ENCODE data around the gene RER1.

RER1 gene

DNA sequence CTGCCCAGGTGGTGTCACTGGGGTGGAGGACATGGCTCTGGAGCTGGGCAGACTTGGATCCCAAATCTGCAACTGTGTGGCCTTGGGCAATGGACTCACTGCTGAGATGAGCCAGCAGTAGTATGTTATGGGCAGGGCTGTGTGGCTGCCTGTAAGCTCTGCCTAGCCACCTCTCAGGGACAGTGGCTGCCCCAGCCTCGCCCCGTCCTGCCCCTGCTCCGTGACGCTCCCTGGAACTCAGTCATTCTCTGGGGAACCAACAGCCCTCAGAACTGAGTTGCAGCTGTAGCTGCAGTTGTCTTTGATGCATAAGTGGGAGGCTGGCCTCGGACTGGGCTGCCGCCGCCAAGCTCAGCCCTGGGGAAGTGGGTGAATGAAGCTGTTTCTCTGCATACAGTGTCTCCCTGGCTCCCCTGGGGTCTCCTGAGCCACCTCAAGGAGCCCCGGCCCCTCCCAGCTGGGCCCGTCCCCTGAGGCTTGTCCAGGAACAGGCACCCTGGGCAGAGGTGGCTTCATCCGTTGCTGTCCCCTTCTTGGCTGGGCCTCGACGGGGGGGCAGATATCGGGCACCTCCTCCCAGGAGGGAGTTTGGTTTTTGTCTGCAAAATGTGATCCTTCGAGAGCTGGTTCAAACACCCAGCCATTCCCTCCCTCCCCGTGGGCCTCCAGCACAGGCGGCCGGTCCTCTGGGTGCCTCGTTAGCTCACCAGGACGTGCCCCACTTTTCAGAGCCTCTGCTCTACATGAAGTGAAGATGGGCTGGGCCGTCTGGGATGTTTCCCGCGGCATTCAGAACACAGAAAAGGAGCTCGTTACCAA lies 58.2 kb downstream of the RER1 start:
- Histone ChIP-seq H3K27ac (peak overlapping the region; percentile 33), H3K27me3 (replicated peaks) (no peaks in the 10 kb centered on the region), H3K36me3 (replicated peaks) (no peaks in the 10 kb centered on the region), H3K4me3 (ENCODE audit: low read depth, low read length) (no peak overlapping the region)
- no peak for TF ChIP-seq CTCF (IDR thresholded peaks at IDR 0.05; ENCODE audit: low read depth, low read length, missing control alignments)
- in situ Hi-C loops (cut with HindIII; ENCODE audit: low pct_ligation_motif_present, low sequenced_read_pairs) = no loop called here
- no peak for DNase-seq

DNA sequence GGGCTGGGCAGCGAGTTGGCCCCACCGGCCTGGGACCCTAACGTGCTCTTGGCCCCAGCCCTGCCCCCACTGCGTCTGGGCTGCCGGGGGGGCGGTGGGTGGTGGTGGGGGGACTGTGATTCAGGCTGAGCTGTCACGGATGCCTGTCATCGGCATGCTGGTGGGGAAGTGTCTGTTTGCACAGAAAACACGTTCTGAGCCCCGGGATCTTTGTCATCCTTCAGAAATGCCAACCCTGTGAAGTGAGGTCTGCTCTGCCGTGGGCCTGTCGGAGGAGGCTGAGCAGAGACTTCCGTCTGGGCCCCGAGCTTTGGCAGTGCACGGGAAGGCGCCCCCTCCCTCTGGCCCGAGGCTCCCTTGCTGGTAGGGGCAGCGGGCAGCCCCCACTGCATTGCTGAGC lies 60.1 kb downstream of the RER1 start:
- no peak for TF ChIP-seq CTCF (IDR thresholded peaks at IDR 0.05; ENCODE audit: low read depth, low read length, missing control alignments)
- peak; percentile 94 for DNase-seq
- in situ Hi-C loops (cut with HindIII; ENCODE audit: low pct_ligation_motif_present, low sequenced_read_pairs) = no loop called here
- Histone ChIP-seq H3K36me3 (replicated peaks) (no peaks in the 10 kb centered on the region), H3K4me3 (ENCODE audit: low read depth, low read length) (peak overlapping the region; percentile 5), H3K27me3 (replicated peaks) (no peaks in the 10 kb centered on the region), H3K27ac (peak overlapping the region; percentile 83)

DNA sequence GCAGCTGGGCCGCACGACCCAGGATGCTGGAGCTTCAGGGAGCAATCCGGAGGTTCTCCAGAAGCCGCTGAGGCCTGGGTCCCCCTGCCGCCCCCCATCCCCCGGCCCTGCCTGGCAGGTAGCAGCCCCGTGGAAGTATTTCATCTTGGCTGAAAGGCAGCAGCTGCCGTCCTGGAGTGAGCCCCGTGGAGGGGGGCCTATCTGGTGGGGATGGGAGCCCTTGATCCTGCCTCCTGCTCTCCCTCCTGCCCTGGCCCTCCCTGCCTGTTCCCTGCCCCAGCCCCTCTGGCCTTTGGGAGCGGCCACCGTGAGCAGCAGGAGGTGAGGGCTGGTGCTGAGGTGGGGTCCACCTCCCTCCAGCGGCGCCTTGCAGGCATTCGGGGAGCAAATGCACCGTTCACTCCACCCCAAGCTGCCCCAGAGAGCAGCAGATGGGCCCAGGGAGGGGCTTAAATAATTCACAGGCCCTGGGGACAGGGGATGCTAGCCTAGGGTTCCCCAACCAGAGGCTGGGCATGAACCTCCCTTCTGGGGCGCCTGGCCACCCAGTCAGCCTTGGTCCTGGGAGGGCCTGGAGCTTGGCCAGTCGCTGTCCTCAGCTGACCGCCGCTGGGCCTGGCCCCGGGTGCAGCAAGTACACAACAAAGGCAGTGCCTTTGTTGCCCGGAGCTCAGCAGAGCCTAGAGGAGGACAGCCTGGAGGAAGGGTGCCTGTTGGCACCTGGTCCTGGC lies 60.7 kb downstream of the RER1 start:
- no peak for TF ChIP-seq CTCF (IDR thresholded peaks at IDR 0.05; ENCODE audit: low read depth, low read length, missing control alignments)
- no peaks in the 10 kb centered on the region for H3K27me3 ChIP-seq (replicated peaks)
- H3K27ac ChIP-seq = peak overlapping the region; percentile 67
- H3K4me3 ChIP-seq (ENCODE audit: low read depth, low read length) = peak overlapping the region; percentile 5
- H3K36me3 ChIP-seq (replicated peaks) = no peaks in the 10 kb centered on the region
- no peak for DNase-seq
- in situ Hi-C loops (cut with HindIII; ENCODE audit: low pct_ligation_motif_present, low sequenced_read_pairs) = no loop called here

- no peak for DNase-seq
- Histone ChIP-seq H3K36me3 (replicated peaks) (no peaks in the 10 kb centered on the region), H3K4me3 (ENCODE audit: low read depth, low read length) (no peak overlapping the region), H3K27ac (peak overlapping the region; percentile 67), H3K27me3 (replicated peaks) (no peaks in the 10 kb centered on the region)
- no peak for TF ChIP-seq CTCF (IDR thresholded peaks at IDR 0.05; ENCODE audit: low read depth, low read length, missing control alignments)
- in situ Hi-C loops (cut with HindIII; ENCODE audit: low pct_ligation_motif_present, low sequenced_read_pairs) = no loop called here
Measured at GRCh38 chr1:2452932-2453315, 61.3 kb downstream of the RER1 start.

DNA sequence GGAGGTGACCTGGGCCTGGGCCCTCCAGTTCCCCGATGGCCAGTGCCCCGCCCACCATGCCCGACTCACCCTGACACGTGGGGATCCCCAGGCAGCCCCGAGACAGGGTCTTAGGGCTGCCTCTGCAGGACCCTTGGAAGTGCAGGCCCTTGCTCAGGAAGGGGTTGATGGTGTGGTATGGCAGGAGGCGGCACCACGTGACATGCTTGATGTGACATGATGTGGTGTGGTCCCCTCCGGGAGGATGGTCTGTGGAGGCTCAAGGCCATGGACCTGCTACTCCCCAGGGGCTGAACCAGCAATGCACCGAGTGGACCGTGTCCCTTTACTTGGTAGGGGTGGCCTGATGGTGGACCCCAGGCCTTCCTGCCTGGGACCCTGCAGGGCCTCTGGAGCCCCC lies 62.6 kb downstream of the RER1 start:
- in situ Hi-C loops (cut with HindIII; ENCODE audit: low pct_ligation_motif_present, low sequenced_read_pairs) = no loop called here
- TF ChIP-seq CTCF (IDR thresholded peaks at IDR 0.05; ENCODE audit: low read depth, low read length, missing control alignments) = no peak
- H3K36me3 ChIP-seq (replicated peaks) = no peaks in the 10 kb centered on the region
- DNase-seq = no peak
- no peaks in the 10 kb centered on the region for H3K27me3 ChIP-seq (replicated peaks)
- no peak overlapping the region for H3K27ac ChIP-seq
- no peak overlapping the region for H3K4me3 ChIP-seq (ENCODE audit: low read depth, low read length)
